Heart right ventricle (tissue), 16 donors: Measurements from ENCODE around the gene ALAS2. TPM values are rescaled to one million over a fixed set of nuclear protein-coding genes. Genes with fewer than 3 reads are reported as not detected.

Experiments
- ATAC-seq, 8 donors: fragments of 200-7000 bp; cut with Tn5 transposase; one replicate each; pipeline ENCODE4 v1.9.1; 2020; ENCODE audit warnings: mild to moderate bottlenecking in 8 of 8, moderate library complexity in 8 of 8, moderate number of reproducible peaks in 1 of 8
- DNase-seq, 2 donors: peaks; one replicate each; pipeline ENCODE4 v3.0.0-alpha.2; 2020
- H3K27ac ChIP-seq, 10 donors: fragments of 200-600 bp; sonication (generic) in 2 of 10; one replicate each; pipeline versions ENCODE4 v1.5.0 to v1.8.0; 2020 to 2022; ENCODE audit warnings: mild to moderate bottlenecking in 3 of 10
- H3K27me3 ChIP-seq, 7 donors: fragments of 200-600 bp; one replicate each; pipeline ENCODE4 v1.8.0; 2021 to 2022; ENCODE audit warnings: mild to moderate bottlenecking in 2 of 7
- H3K36me3 ChIP-seq, 9 donors: fragments of 200-600 bp; sonication (generic) in 1 of 9; one replicate each; pipeline versions ENCODE4 v1.5.0 to v1.8.0; 2020 to 2022; ENCODE audit warnings: mild to moderate bottlenecking in 2 of 9
- H3K4me1 ChIP-seq, 9 donors: fragments of 200-600 bp; sonication (generic) in 1 of 9; one replicate each; pipeline versions ENCODE4 v1.5.0 to v1.8.0; 2020 to 2022; ENCODE audit warnings: mild to moderate bottlenecking in 4 of 9
- H3K4me3 ChIP-seq, 10 donors: fragments of 200-600 bp; sonication (generic) in 2 of 10; one replicate each; pipeline versions ENCODE4 v1.5.0 to v1.8.0; 2020 to 2022; ENCODE audit warnings: mild to moderate bottlenecking in 7 of 10, moderate library complexity in 2 of 10
- H3K9me3 ChIP-seq, 11 donors: fragments of 200-600 bp in 10 of 11; sonication (generic) in 2 of 11; one replicate each; pipeline versions ENCODE4 v1.5.0 to v1.8.0; 2013 to 2022; ENCODE audit warnings: mild to moderate bottlenecking in 2 of 11, control low read depth in 1 of 11, moderate library complexity in 1 of 11
- CTCF ChIP-seq, 9 donors: fragments of 200-600 bp; sonication (generic) in 2 of 9; IDR thresholded peaks; one replicate each; pipeline versions ENCODE4 v1.5.0 to v1.8.0; 2021 to 2022; ENCODE audit warnings: antibody characterized with exemption in 9 of 9, mild to moderate bottlenecking in 5 of 9, moderate library complexity in 1 of 9
- WGBS, 2 donors: extraction: QIAGEN DNeasy Blood & Tissue Kit; methylation state at CpG; one replicate each; pipeline ENCODE4 v1.1.7; 2013; ENCODE audit warnings: inconsistent platforms in 1 of 2; 5-methylcytosine and 5-hydroxymethylcytosine counted together
- intact Hi-C, 10 donors: fragments of 100-400 bp; cut with DNase I; formaldehyde crosslinking; loops; one replicate each; pipeline versions ENCODE4 v1.11.1 to v1.14.2; 2022
- polyA plus RNA-seq, 2 donors: library from polyadenylated mRNA; stranded (reverse); fragments of 200-250 nt; gene quantifications; one replicate each; pipeline ENCODE4 v1.2.3, GENCODE V29; 2013
- total RNA-seq, 10 donors: library from RNA; stranded (reverse); fragmentation: NEBNext Ultra II Directional in 3 of 10; extraction: Animal tissue kit (Norgen Biotek cat#: 25700) in 3 of 10; gene quantifications; one replicate each; pipeline versions ENCODE4 v1.2.1 to v1.2.4, GENCODE V29; 2021 to 2023
- donor health status: Arrhythmogenic right ventricular cardiomyopathy.
- donor health status: ischemic (EF 13 %, LVEDD 7.1; RV severe dilation, severe dysfunction).
- donor health status: healthy with polysubstance abuse.
- donor health status: DM: no; HTN: yes; CAD: no.
- donor health status: DM: no; HTN: no; CAD: no.
- donor health status: ischemic (EF 25% LVEDD 6.9; RV normal size, moderate dysfunction).
- donor health status: ischemic (EF 25% LVEDD 5.7; RV mildly dilated, moderate dysfunction).
- donor health status: healthy.
- donor health status: DM: yes; HTN: yes; CAD: no.
- donor health status: Ischemic cardiomyopathy.
- donor health status: ischemic (EF 35%, LVEDD 5.7; RV mildly dilated, moderate dysfunction).
- donor health status: nonischemic (EF 11% LVEDD 7.7; RV severe dilation, severe dysfunction).
- donor health status: DM: yes; HTN: yes; CAD: no.
- donor health status: PGD.
- donor health status: ischemic (EF 29% LVEDD 5.4; RV normal size, mild dysfunction).
- donor health status: nonischemic (EF 23%, LVEDD 6.1; RV moderate dilation, normal function).

The ALAS2 gene
- total and polyA plus RNA-seq, 12 donors = 0.04 to 3.8 (median 1.4) TPM; not detected in 1

- intact Hi-C loops = no loop called here
Measured at GRCh38 chrX:54995621-54996020, 35.2 kb downstream of the ALAS2 start.

GRCh38 chrX:54994668-54995351, 36.0 kb downstream of the ALAS2 start:
- DNase-seq = no peak
- intact Hi-C loops = no loop called here
- Histone ChIP-seq H3K36me3 (no peaks in the 10 kb centered on the region), H3K4me3 (no peak overlapping the region), H3K4me1 (peaks cover 0 to 7% (median 0%) of the 10 kb centered on the region in 9 donors), H3K9me3 (no peaks in the 10 kb centered on the region), H3K27ac (no peak overlapping the region), H3K27me3 (peaks cover 0 to 25% (median 0%) of the 10 kb centered on the region in 7 donors)
- WGBS, 2 donors = 87 to 89% methylated on average over 6 of the region's 6 CpGs
- TF ChIP-seq CTCF (IDR thresholded peaks at IDR 0.05) = no peak
- no peak for ATAC-seq

More at GRCh38 chrX:54995621-54996020, 35.2 kb downstream of the ALAS2 start:
- no peaks in the 10 kb centered on the region for H3K36me3 ChIP-seq
- H3K27ac ChIP-seq = peak overlapping the region in 1 of 10 donors; percentile 41
- H3K4me3 ChIP-seq = no peak overlapping the region
- ATAC-seq = no peak
- TF ChIP-seq CTCF (IDR thresholded peaks at IDR 0.05) = no peak
- no peaks in the 10 kb centered on the region for H3K9me3 ChIP-seq
- DNase-seq = no peak
- peaks cover 0 to 25% (median 0%) of the 10 kb centered on the region in 7 donors for H3K27me3 ChIP-seq
- H3K4me1 ChIP-seq = peaks cover 0 to 8% (median 0%) of the 10 kb centered on the region in 9 donors

DNA sequence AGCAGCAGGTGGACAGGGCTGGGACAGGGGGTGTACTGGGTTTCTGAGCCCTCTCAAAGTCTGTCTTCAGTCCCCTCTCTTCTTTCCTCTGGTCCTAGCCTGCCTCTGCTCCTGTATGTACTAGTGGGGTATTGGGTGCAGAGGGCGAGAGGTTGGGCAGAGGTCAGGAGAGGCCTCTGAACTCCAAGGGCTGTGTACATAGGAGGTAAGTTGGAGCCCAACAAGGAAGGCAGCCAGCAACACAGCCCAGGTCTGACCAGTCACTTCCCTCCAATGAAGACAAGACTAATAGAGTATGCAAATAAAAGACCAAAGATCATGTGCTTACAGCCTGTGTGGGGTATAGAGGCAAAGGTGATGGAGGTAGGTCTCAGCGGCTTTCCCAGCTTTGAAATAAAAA, 36.7 kb downstream of the ALAS2 start, which contains the start of gene PFKFB1:
Gene PFKFB1, minus strand, starts transcription at position 90 of the 400 bp plus-strand sequence. CDS start 181 bp downstream, outside the sequence.
- peaks cover 0 to 2% (median 0%) of the 10 kb centered on the region in 9 donors for H3K4me1 ChIP-seq
- no peak within 1 kb of the TSS for H3K27ac ChIP-seq
- peaks cover 0 to 25% (median 0%) of the 10 kb centered on the region in 7 donors for H3K27me3 ChIP-seq
- no peak within 1 kb of the TSS for H3K4me3 ChIP-seq
- 96 to 100% methylated on average over 2 of the region's 2 CpGs for WGBS, 2 donors
- ATAC-seq (no peak), DNase-seq (no peak)
- H3K36me3 ChIP-seq = no peaks in the 10 kb centered on the region
- intact Hi-C loops = no loop called here
- TF ChIP-seq CTCF (IDR thresholded peaks at IDR 0.05) = no peak
- no peaks in the 10 kb centered on the region for H3K9me3 ChIP-seq

GRCh38 chrX:54992911-54993622, 37.7 kb downstream of the ALAS2 start:
- no peak overlapping the region for H3K27ac ChIP-seq

More at GRCh38 chrX:54992911-54993622, 37.7 kb downstream of the ALAS2 start:
- 96 to 100% methylated on average over 1 of the region's 1 CpG for WGBS, 2 donors
- H3K4me3 ChIP-seq = no peak overlapping the region
- H3K4me1 ChIP-seq = no peaks in the 10 kb centered on the region
- peaks cover 0 to 32% (median 0%) of the 10 kb centered on the region in 7 donors for H3K27me3 ChIP-seq
- no peaks in the 10 kb centered on the region for H3K9me3 ChIP-seq
- TF ChIP-seq CTCF (IDR thresholded peaks at IDR 0.05) = no peak
- ATAC-seq = no peak
- no peaks in the 10 kb centered on the region for H3K36me3 ChIP-seq
- no peak for DNase-seq
- intact Hi-C loops = no loop called here
